ENCODE results near the gene CNBD2.
"Not testable (repeated sequence)": the region's sequence is repeated elsewhere in the genome, so short reads cannot be mapped to it uniquely, and the experiment has no call there.

- not testable (repeated sequence) for TF ChIP-seq CTCF (conservative IDR thresholded peaks at IDR 0.05 in 1 of 2, IDR thresholded peaks at IDR 0.05 in 1 of 2; ENCODE audit: extremely low read depth in 1 of 2, insufficient read depth in 1 of 2, low read depth in 1 of 2, low read length in 2 of 2); EZH2 (IDR thresholded peaks at IDR 0.05; ENCODE audit: borderline replicate concordance, low read length)
These were observed 77.8 kb downstream of the CNBD2 start for GRCh38 chr20:36046073-36046798.
